Subcutaneous adipose tissue (tissue), 4 donors: ENCODE data around the gene NDUFA8. TPM values are rescaled to one million over a fixed set of nuclear protein-coding genes. Genes with fewer than 3 reads are reported as not detected.

Experiments
- CTCF ChIP-seq: fragments of 450-650 bp; IDR thresholded peaks from one replicate; pipeline ENCODE4 v1.5.1; 2016; ENCODE audit warnings: low read depth, mild to moderate bottlenecking, control low read depth, antibody characterized with exemption, moderate library complexity
- small RNA-seq: library from RNA; depleted of rRNA; stranded (forward); fragments of <200 nt; gene quantifications from one replicate; pipeline ENCODE3, GENCODE V24; 2016
- total RNA-seq, 4 donors: library from RNA; depleted of rRNA; stranded (reverse); fragments of >200 nt; gene quantifications; one replicate each; pipeline ENCODE4 v1.1.0, GENCODE V29; 2016

The NDUFA8 gene
- total RNA-seq, 4 donors from 2014 or later = 24.5 to 53.0 (median 28.7) TPM

- TF ChIP-seq CTCF = no peak
Observed at GRCh38 chr9:122099271-122099869, 60.2 kb downstream of the NDUFA8 start.

GRCh38 chr9:122097679-122098315, 61.8 kb downstream of the NDUFA8 start:
- no peak for TF ChIP-seq CTCF

- no peak for TF ChIP-seq CTCF
Observed at GRCh38 chr9:122096620-122097415, 62.8 kb downstream of the NDUFA8 start.

GRCh38 chr9:122095010-122095767, 64.4 kb downstream of the NDUFA8 start:
- TF ChIP-seq CTCF = no peak

Small RNAs within 50 kb of the gene (small RNA-seq; reads per million reads assigned to genes)
- gene MIR4478 = not detected

Other genes with a start within 250 kb of the NDUFA8 start
- gene TTLL11, start 66.5 kb downstream of the NDUFA8 start, total RNA-seq = 1 to 10 TPM; 4.4 to 8.7 (median 6.4) TPM
- gene MORN5, start 129 bp upstream of the NDUFA8 start, total RNA-seq = not detected
- gene LHX6, start 69.2 kb upstream of the NDUFA8 start, total RNA-seq = 10 to 100 TPM in 1 of 4 donors, 1 to 10 TPM in 3; 3.1 to 10.1 (median 6.4) TPM
- gene RBM18, start 105.1 kb upstream of the NDUFA8 start, total RNA-seq = 10 to 100 TPM in 2 of 4 donors, 1 to 10 TPM in 2; 8.1 to 18.8 (median 10.1) TPM
- gene MRRF, start 105.1 kb upstream of the NDUFA8 start, total RNA-seq = 10 to 100 TPM; 34.8 to 61.0 (median 42.5) TPM
- gene PTGS1, start 211.2 kb upstream of the NDUFA8 start, total RNA-seq = 1 to 10 TPM; 4.5 to 9.5 (median 5.2) TPM